Astrocyte (in vitro differentiated cells and primary cell): ENCODE measurements around the gene GMPR2. TPM values are rescaled to one million over a fixed set of nuclear protein-coding genes. Genes with fewer than 3 reads are reported as not detected.

Experiments
- DNase-seq: peaks from one replicate; pipeline ENCODE4 v3.0.0-alpha.2; 2010; ENCODE audit warnings: low read depth
- FAIRE-seq: peaks from 2 replicates; lab custom pipeline; 2011; peaks lifted over from hg19 to GRCh38; lab: Jason Lieb, UNC
- H2AFZ ChIP-seq: 2 replicates; pipeline ENCODE4 v1.6.0; 2012; ENCODE audit warnings: low read depth, low read length, inconsistent platforms
- H3K27ac ChIP-seq: 2 replicates; pipeline ENCODE4 v1.5.1; 2011; ENCODE audit warnings: low read depth, low read length, inconsistent platforms
- H3K27me3 ChIP-seq: 2 replicates; pipeline ENCODE4 v1.6.0; 2011; ENCODE audit warnings: low read length, inconsistent platforms; ENCODE audit not compliant: insufficient read depth
- H3K36me3 ChIP-seq: 2 replicates; pipeline ENCODE4 v1.5.1; 2011; ENCODE audit warnings: low read length, inconsistent platforms; ENCODE audit not compliant: insufficient read depth
- H3K4me1 ChIP-seq: 2 replicates; pipeline ENCODE4 v1.5.1; 2011; ENCODE audit warnings: low read length, inconsistent platforms; ENCODE audit not compliant: insufficient read depth
- H3K4me2 ChIP-seq: 2 replicates; pipeline ENCODE4 v1.6.0; 2012; ENCODE audit warnings: low read length, inconsistent platforms
- H3K4me3 ChIP-seq: 2 replicates; pipeline ENCODE4 v1.5.1; 2011; ENCODE audit warnings: low read depth, mild to moderate bottlenecking, low read length, inconsistent platforms; ENCODE audit not compliant: insufficient read depth
- H3K79me2 ChIP-seq: 2 replicates; pipeline ENCODE4 v1.6.0; 2012; ENCODE audit warnings: mild to moderate bottlenecking, low read length, inconsistent platforms; ENCODE audit not compliant: insufficient read depth
- H3K9ac ChIP-seq: 2 replicates; pipeline ENCODE4 v1.6.0; 2012; ENCODE audit warnings: mild to moderate bottlenecking, low read length, inconsistent platforms
- H3K9me3 ChIP-seq: 2 replicates; pipeline ENCODE4 v1.5.1; 2012; ENCODE audit warnings: low read depth, mild to moderate bottlenecking, low read length, inconsistent platforms; ENCODE audit not compliant: insufficient read depth
- H4K20me1 ChIP-seq: 2 replicates; pipeline ENCODE4 v1.6.0; 2012; ENCODE audit warnings: low read length, inconsistent platforms; ENCODE audit not compliant: insufficient read depth
- H3K27ac Mint-ChIP-seq: one replicate; pipeline ENCODE4 v1.8.0; 2021; ENCODE audit warnings: mild to moderate bottlenecking, mixed read lengths; ENCODE audit not compliant: unreplicated experiment
- H3K27me3 Mint-ChIP-seq: one replicate; pipeline ENCODE4 v1.8.0; 2021; ENCODE audit warnings: low read depth, mixed read lengths; ENCODE audit not compliant: unreplicated experiment
- H3K36me3 Mint-ChIP-seq: one replicate; pipeline ENCODE4 v1.8.0; 2021; ENCODE audit warnings: low read depth, mixed read lengths; ENCODE audit not compliant: unreplicated experiment
- H3K4me1 Mint-ChIP-seq: one replicate; pipeline ENCODE4 v1.8.0; 2021; ENCODE audit warnings: low read depth, mixed read lengths; ENCODE audit not compliant: unreplicated experiment
- H3K4me3 Mint-ChIP-seq: one replicate; pipeline ENCODE4 v1.8.0; 2021; ENCODE audit warnings: mild to moderate bottlenecking, moderate library complexity, mixed read lengths; ENCODE audit not compliant: unreplicated experiment
- H3K9me3 Mint-ChIP-seq: one replicate; pipeline ENCODE4 v1.8.0; 2021; ENCODE audit warnings: mild to moderate bottlenecking, mixed read lengths; ENCODE audit not compliant: unreplicated experiment
- EZH2 ChIP-seq: IDR thresholded peaks from 2 replicates; pipeline ENCODE4 v1.6.1; 2012; ENCODE audit warnings: mild to moderate bottlenecking, low read length, inconsistent platforms; ENCODE audit not compliant: insufficient read depth
- total RNA-seq: library from RNA; stranded (reverse); gene quantifications from 2 replicates; pipeline ENCODE4 v1.2.1, GENCODE V29; 2021
- TF ChIP-seq, protein P1 (sequence below): IDR thresholded peaks from 2 replicates; pipeline ENCODE4 v1.5.1; 2011; ENCODE audit warnings: low read depth, mild to moderate bottlenecking, inconsistent platforms, low read length, moderate library complexity; ENCODE audit not compliant: insufficient read depth

GMPR2 gene
- total RNA-seq, 1 donor from 2014 or later, result 66.5 TPM

DNA sequence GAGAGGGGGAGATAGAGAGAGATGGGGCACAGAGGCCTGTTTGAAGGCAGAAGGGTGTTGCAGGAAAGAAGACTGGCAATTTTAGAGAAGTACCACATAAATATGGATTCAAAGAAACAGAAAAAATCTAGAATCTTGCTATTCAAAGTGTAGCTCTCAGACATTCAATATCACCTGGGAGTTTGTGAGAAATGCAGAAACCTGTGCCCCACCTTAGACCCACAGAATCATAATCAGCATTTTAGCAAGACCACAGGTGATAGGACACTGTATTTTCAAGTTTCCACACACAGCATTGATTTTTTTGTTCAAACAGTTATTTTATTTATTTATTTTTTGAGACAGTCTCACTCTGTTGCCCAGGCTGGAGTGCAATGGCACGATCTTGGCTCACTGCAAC lies 3.8 kb upstream of the GMPR2 start:
- Histone ChIP-seq H3K4me1 (peaks cover 18% of the 10 kb centered on the region), H4K20me1 (peaks cover 3% of the 10 kb centered on the region), H3K27ac (no peak overlapping the region), H3K4me3 (no peak overlapping the region), H3K4me2 (no peak overlapping the region), H2AFZ (no peak overlapping the region), H3K79me2 (peaks cover 80% of the 10 kb centered on the region), H3K9me3 (no peaks in the 10 kb centered on the region), H3K27me3 (no peaks in the 10 kb centered on the region), H3K36me3 (no peaks in the 10 kb centered on the region), H3K9ac (no peak overlapping the region)
- DNase-seq, result no peak
- H3K9me3 Mint-ChIP-seq, result no peaks in the 10 kb centered on the region
- no peak overlapping the region for H3K4me3 Mint-ChIP-seq
- H3K27ac Mint-ChIP-seq, result peak overlapping the region; percentile 69
- TF ChIP-seq, protein P1, sequence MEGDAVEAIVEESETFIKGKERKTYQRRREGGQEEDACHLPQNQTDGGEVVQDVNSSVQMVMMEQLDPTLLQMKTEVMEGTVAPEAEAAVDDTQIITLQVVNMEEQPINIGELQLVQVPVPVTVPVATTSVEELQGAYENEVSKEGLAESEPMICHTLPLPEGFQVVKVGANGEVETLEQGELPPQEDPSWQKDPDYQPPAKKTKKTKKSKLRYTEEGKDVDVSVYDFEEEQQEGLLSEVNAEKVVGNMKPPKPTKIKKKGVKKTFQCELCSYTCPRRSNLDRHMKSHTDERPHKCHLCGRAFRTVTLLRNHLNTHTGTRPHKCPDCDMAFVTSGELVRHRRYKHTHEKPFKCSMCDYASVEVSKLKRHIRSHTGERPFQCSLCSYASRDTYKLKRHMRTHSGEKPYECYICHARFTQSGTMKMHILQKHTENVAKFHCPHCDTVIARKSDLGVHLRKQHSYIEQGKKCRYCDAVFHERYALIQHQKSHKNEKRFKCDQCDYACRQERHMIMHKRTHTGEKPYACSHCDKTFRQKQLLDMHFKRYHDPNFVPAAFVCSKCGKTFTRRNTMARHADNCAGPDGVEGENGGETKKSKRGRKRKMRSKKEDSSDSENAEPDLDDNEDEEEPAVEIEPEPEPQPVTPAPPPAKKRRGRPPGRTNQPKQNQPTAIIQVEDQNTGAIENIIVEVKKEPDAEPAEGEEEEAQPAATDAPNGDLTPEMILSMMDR, result no peak
- H3K4me1 Mint-ChIP-seq, result peaks cover 13% of the 10 kb centered on the region
- H3K36me3 Mint-ChIP-seq, result peaks cover 2% of the 10 kb centered on the region
- FAIRE-seq, result no peak
- no peaks in the 10 kb centered on the region for H3K27me3 Mint-ChIP-seq

DNA sequence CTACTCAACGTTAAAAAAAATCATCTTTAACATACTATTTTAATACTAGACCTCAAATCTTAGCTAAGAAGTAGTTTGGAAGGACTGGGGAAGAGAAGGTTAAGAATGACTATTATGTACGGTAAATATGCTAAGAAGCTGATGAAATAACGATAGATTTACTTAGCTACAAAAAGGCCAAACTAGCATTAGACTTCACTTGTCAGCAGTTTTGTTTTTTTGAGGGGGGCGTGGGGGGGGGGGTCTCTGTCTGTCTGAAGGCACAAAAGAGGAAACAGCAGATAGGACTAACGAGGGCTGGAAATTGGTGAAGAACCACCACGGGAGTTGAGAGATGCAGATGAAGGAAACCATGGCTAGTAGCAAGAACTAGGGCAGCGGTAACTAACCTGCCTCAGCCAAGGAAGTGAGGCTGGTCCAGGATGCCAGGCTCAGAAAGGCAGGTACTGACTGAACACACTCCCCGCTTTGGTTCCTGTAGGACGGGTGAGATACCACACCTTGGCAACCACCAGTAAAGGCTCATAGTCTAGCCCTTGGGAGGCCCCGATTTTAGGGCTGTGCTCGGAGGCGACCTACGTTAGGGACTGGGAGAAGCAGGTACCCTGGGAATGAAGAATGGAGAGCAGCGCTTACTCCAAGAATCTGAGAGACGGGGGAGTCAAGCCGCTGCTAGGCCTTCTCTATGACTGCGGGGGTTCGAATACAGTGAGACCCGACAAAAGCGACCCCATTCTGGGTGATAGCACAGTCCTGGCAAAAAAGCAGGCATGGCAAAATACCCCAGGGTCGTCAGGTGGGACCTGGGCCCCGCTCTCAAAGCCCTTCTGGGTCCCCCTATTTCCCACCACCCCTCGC lies 1.2 kb upstream of the GMPR2 start:
- Histone ChIP-seq H3K27me3 (no peaks in the 10 kb centered on the region), H3K9ac (peak overlapping the region; percentile 90), H3K4me1 (peaks cover 13% of the 10 kb centered on the region), H2AFZ (peak overlapping the region; percentile 98), H3K27ac (peak overlapping the region; percentile 94), H4K20me1 (peaks cover 3% of the 10 kb centered on the region), H3K79me2 (peaks cover 88% of the 10 kb centered on the region), H3K36me3 (peaks cover 14% of the 10 kb centered on the region), H3K4me3 (peak overlapping the region; percentile 93), H3K9me3 (no peaks in the 10 kb centered on the region), H3K4me2 (peak overlapping the region; percentile 96)
- H3K36me3 Mint-ChIP-seq, result peaks cover 10% of the 10 kb centered on the region
- peaks cover 13% of the 10 kb centered on the region for H3K4me1 Mint-ChIP-seq
- TF ChIP-seq, protein P1, result no peak
- no peak for TF ChIP-seq EZH2
- DNase-seq, result no peak
- H3K9me3 Mint-ChIP-seq, result no peaks in the 10 kb centered on the region
- H3K4me3 Mint-ChIP-seq, result peak overlapping the region; percentile 94
- no peaks in the 10 kb centered on the region for H3K27me3 Mint-ChIP-seq
- H3K27ac Mint-ChIP-seq, result peak overlapping the region; percentile 92
- FAIRE-seq, result no peak
